ENCODE measurements around the gene ZNF358. TPM values are rescaled to one million over a fixed set of nuclear protein-coding genes. Genes with fewer than 3 reads are reported as not detected.
A peak's percentile ranks its signal among the peaks of the same experiment; 100 is the strongest.

Gene ZNF358
- polyA plus RNA-seq, 3 donors = 0.41 to 8.6 (median 1.0) TPM

DNA sequence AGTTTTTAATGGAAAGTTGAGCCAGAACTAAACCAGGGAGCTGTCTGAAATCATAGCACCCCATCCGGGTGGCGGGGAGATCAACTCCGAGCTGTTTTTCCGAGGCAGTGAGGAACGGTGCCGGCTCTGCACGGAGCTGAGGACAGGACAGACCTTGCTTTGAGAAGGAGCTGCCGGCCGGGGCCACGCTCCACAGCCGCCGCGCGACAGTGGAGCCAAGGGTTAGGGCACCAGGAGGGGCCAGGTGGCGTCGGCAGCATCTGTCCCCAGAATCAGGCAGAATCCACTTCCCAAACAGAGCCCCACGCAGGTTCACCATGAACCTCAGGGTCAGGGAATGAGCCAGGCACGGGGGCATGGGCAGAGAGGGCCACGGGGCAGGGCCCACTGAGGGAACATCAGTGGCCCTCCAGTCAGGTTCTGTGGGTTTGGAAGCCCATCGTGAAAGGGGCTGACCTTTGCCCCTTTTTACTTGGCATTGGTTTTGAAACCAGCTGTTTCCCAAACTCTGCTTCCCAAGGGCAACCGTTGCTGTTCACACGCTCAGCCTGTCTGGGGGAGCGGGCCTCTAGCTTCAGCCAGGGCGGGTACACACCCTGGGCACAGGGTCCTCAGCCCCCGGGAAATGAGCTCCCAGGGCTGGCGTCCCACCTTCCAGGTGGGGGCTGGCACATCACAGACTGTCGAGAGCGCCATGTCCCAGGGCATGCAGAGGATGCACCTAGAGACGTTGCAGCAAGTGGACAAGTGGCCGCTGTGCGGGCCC lies 45.2 kb upstream of the ZNF358 start:
- H4K20me1 ChIP-seq (ENCODE audit: insufficient read depth, low read length) = peaks cover 38% of the 10 kb centered on the region
- H3K36me3 Mint-ChIP-seq = peaks cover 44 to 79% of the 10 kb centered on the region in 2 donors
- intact Hi-C loops (cut with micrococcal nuclease) = loop anchor here (5.0 kb wide), 1 partner anchor 37 kb away; no protein-coding TSS in a partner anchor
- DNase-seq = no peak
- no peak overlapping the region for H2AFZ ChIP-seq (ENCODE audit: insufficient read depth, low read depth, low read length, poor library complexity, severe bottlenecking)
- H3K4me3 Mint-ChIP-seq = no peak overlapping the region
- peaks cover 24 to 27% of the 10 kb centered on the region in 2 donors for H3K4me1 ChIP-seq (ENCODE audit: control insufficient read depth in 1 of 2, insufficient read depth in 2 of 2, low read length in 2 of 2)
- no peaks in the 10 kb centered on the region for H3K9me3 ChIP-seq (replicated peaks in 1 of 2; ENCODE audit: control insufficient read depth in 1 of 2, insufficient read depth in 1 of 2, low read length in 2 of 2)
- peaks cover 52 to 63% of the 10 kb centered on the region in 2 donors for H3K36me3 ChIP-seq (replicated peaks in 1 of 2; ENCODE audit: control insufficient read depth in 1 of 2, insufficient read depth in 2 of 2, low read length in 2 of 2)
- H3K4me1 Mint-ChIP-seq = peaks cover 18% of the 10 kb centered on the region
- H3K27me3 ChIP-seq (ENCODE audit: control insufficient read depth in 2 of 2, insufficient read depth in 2 of 2, low read length in 2 of 2) = no peaks in the 10 kb centered on the region
- H3K9ac ChIP-seq (ENCODE audit: insufficient read depth, low read length, poor library complexity, severe bottlenecking) = no peak overlapping the region
- TF ChIP-seq, protein P1, sequence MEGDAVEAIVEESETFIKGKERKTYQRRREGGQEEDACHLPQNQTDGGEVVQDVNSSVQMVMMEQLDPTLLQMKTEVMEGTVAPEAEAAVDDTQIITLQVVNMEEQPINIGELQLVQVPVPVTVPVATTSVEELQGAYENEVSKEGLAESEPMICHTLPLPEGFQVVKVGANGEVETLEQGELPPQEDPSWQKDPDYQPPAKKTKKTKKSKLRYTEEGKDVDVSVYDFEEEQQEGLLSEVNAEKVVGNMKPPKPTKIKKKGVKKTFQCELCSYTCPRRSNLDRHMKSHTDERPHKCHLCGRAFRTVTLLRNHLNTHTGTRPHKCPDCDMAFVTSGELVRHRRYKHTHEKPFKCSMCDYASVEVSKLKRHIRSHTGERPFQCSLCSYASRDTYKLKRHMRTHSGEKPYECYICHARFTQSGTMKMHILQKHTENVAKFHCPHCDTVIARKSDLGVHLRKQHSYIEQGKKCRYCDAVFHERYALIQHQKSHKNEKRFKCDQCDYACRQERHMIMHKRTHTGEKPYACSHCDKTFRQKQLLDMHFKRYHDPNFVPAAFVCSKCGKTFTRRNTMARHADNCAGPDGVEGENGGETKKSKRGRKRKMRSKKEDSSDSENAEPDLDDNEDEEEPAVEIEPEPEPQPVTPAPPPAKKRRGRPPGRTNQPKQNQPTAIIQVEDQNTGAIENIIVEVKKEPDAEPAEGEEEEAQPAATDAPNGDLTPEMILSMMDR (IDR thresholded peaks at IDR 0.05) = no peak
- H3K79me2 ChIP-seq (ENCODE audit: insufficient read depth, low read length) = no peaks in the 10 kb centered on the region
- H3K4me3 ChIP-seq (replicated peaks in 1 of 3; ENCODE audit: low read depth in 2 of 3, low read length in 3 of 3) = no peak overlapping the region
- peak overlapping the region in 5 of 7 donors; percentile 35 to 72 (median 53) for H3K27ac Mint-ChIP-seq
- no peak overlapping the region for H3K27ac ChIP-seq (ENCODE audit: low read depth in 1 of 2, low read length in 2 of 2)
- WGBS (ENCODE audit: insufficient coverage) = 95% methylated on average over 31 of the region's 31 CpGs
- H3K27me3 Mint-ChIP-seq (ENCODE audit: low read depth in 3 of 3) = peaks cover 0 to 2% (median 1%) of the 10 kb centered on the region in 3 donors
- H3K9me3 Mint-ChIP-seq = peaks cover 0 to 3% (median 0%) of the 10 kb centered on the region in 7 donors
- no peak overlapping the region for H3K4me2 ChIP-seq (replicated peaks; ENCODE audit: extremely low read depth, low read length, poor library complexity, severe bottlenecking)

DNA sequence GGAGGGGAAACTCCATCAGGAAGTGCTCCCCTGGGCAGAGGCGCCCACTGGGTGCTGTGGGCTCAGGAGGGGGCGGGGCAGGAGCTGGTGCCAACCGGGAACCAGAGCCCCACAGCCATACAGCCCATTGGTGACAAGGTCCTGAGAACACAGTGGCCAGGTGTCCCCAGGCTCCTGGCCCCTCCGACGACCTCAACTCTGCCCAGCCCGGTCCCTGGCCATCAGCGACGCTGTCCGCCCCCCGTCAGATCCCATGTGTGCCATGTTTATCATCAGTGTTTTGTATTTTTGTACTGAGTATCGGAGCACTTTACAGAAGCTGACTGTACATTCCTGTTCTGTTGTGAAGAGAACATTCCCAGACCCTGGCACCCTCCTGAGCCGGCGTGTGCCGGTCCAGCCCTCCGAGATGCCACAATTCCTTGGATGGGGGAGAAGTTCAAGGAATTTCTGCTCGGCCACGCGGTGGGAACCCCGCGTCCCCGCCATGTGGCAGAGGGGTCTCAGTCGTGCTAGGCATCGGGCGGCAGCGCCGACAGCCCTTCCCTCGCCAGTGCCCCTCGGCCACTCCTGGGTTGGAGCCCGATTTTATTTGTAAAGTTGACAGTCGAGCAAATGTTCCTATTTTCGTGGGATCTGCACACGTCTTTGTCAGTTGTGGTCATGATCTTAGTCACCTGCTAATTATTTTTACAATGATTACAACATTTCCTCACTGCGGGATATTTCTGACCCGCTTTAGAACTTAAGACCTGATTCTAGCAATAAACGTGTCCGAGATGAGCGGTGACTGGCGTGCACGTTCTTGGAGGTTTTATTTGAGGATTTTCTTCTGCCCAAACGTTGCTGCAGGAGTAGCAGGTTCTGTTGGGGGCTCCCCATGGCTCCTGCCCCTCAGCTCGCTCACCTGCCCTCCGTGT lies 43.9 kb upstream of the ZNF358 start:
- Histone ChIP-seq H2AFZ (ENCODE audit: insufficient read depth, low read depth, low read length, poor library complexity, severe bottlenecking) (no peak overlapping the region), H4K20me1 (ENCODE audit: insufficient read depth, low read length) (peaks cover 38% of the 10 kb centered on the region), H3K79me2 (ENCODE audit: insufficient read depth, low read length) (no peaks in the 10 kb centered on the region), H3K27ac (ENCODE audit: low read depth in 1 of 2, low read length in 2 of 2) (peak overlapping the region; percentile 61 to 67), H3K27me3 (ENCODE audit: control insufficient read depth in 2 of 2, insufficient read depth in 2 of 2, low read length in 2 of 2) (no peaks in the 10 kb centered on the region), H3K4me3 (replicated peaks in 1 of 3; ENCODE audit: low read depth in 2 of 3, low read length in 3 of 3) (no peak overlapping the region), H3K9ac (ENCODE audit: insufficient read depth, low read length, poor library complexity, severe bottlenecking) (no peak overlapping the region), H3K9me3 (replicated peaks in 1 of 2; ENCODE audit: control insufficient read depth in 1 of 2, insufficient read depth in 1 of 2, low read length in 2 of 2) (no peaks in the 10 kb centered on the region), H3K4me1 (ENCODE audit: control insufficient read depth in 1 of 2, insufficient read depth in 2 of 2, low read length in 2 of 2) (peaks cover 24 to 27% of the 10 kb centered on the region in 2 donors), H3K36me3 (replicated peaks in 1 of 2; ENCODE audit: control insufficient read depth in 1 of 2, insufficient read depth in 2 of 2, low read length in 2 of 2) (peaks cover 48 to 50% of the 10 kb centered on the region in 2 donors), H3K4me2 (replicated peaks; ENCODE audit: extremely low read depth, low read length, poor library complexity, severe bottlenecking) (peak overlapping the region; percentile 25)
- Mint-ChIP-seq H3K4me1 (peaks cover 18% of the 10 kb centered on the region), H3K36me3 (peaks cover 41 to 67% of the 10 kb centered on the region in 2 donors), H3K4me3 (no peak overlapping the region), H3K27ac (peak overlapping the region; percentile 72 to 94 (median 90)), H3K27me3 (ENCODE audit: low read depth in 3 of 3) (peaks cover 0 to 2% (median 1%) of the 10 kb centered on the region in 3 donors), H3K9me3 (peaks cover 0 to 3% (median 0%) of the 10 kb centered on the region in 7 donors)
- 70% methylated on average over 23 of the region's 42 CpGs for WGBS (ENCODE audit: insufficient coverage)
- TF ChIP-seq, protein P1 (IDR thresholded peaks at IDR 0.05) = no peak
- DNase-seq = peak; percentile 63 to 75 (median 70)
- intact Hi-C loops (cut with micrococcal nuclease) = loop anchor here (2.0 to 5.0 kb wide), 3 partner anchors 21 to 51 kb away; partner anchors contain the start of gene MCOLN1 (in 1 of the 2)

Measured in CD14-positive monocyte (primary cell).